NCI-H1694 (cell line): ENCODE results near the gene MRM2.

ENCODE experiments used
- DNase-seq: peaks from one replicate; lab custom pipeline; 2025; lab: John Stamatoyannopoulos, UW

MRM2 gene

GRCh38 chr7:2266911-2267310 lies 24.9 kb upstream of the MRM2 start:
- DNase-seq = peak; percentile 84

GRCh38 chr7:2264158-2264557 lies 22.2 kb upstream of the MRM2 start:
- DNase-seq = no peak

GRCh38 chr7:2263176-2263575 lies 21.2 kb upstream of the MRM2 start:
- DNase-seq = no peak

GRCh38 chr7:2261611-2262010 lies 19.6 kb upstream of the MRM2 start:
- DNase-seq = no peak

GRCh38 chr7:2260820-2261219 lies 18.8 kb upstream of the MRM2 start:
- DNase-seq = peak; percentile 45

DNA sequence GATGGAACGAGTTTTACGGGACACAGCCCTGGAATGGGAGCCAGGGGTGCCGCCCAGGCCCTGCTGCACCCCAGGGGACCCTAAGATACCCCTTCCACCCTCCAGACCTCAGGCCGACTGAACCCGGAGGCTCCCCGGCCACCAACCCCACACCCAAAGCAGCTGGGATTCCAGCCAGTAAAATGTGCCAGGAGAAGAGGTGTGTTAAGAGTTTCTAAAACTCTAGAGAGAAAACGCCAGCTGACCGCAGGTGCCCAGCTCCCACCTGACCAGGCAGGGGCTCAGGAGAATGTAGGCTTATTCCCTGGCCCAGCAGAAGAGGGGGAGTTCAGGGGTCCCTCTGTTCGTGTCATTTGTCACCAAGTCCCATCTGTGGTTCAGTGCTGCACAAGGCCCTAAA lies 17.5 kb upstream of the MRM2 start:
- no peak for DNase-seq

DNA sequence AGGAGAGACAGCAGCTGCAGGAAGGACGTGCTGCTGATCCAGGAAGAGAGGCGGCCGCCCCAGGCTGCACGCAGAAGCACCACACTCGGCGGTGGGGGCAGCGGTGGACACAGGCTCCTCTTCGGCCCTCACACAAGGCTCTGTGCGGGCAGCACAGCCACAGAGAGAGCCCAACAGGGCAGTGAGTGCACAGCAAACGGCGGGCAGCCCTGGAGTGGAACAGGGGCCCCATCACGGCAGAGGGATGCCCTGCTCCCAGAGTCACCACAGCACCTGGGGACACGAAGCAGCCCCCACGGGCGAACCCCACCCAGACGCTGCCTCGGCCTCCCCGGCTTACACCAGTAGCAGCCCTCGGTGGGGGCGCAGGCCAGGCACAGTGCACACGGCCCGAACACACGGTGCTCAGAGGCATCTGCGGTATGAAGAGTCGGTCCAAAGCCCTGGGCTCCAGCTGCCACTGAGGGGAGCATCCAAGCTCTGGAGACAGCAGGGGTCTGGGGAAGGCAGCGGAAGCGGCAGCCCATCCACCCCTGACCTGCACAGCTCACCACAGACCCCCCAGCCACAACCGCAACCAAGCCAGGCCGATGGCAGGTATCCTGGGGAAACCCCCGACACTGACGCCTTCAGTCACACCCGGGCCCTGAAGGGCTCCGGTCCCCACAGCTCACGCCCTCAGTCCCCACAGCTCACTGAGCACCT lies 16.8 kb upstream of the MRM2 start:
- no peak for DNase-seq

- DNase-seq = no peak
Observed at GRCh38 chr7:2257651-2258050, 15.6 kb upstream of the MRM2 start.

- DNase-seq = no peak
Observed at GRCh38 chr7:2257046-2257551, 15.1 kb upstream of the MRM2 start.

DNA sequence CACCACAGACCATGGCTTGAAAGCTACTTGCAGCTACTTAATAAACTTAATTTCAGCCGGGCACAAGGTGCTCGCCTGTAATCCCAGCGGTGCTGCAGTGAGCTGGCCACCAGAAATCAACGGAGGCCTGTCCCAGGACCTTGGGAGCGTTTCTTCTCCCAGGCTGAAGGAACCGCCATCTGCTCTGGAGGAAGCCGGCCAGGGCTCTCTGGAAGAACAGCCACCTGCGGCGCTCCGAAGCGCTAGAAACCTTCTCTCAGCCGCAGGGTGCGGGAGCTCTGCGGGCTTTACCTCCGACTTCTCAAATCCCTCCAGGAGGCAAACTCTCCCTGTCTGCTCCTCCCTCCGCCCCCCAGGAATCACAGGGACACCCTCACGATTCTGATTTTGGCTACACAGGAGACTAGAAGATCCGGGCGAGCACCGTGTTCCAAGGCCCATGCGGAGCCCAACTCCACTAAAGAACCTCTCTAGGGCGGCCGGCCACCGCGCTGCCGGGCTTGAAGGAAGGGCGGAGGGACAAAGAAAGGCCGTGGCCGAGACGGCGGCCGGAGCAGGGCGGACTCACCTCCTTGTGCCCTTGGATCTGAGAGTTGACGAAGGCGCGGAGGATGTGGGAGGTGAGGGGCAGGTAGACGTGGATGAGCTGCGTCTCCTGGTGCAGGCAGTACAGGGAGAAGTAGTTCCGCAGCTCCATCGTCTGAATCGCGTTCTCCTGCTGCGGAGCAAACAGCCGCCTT lies 14.5 kb upstream of the MRM2 start:
- DNase-seq = no peak

DNA sequence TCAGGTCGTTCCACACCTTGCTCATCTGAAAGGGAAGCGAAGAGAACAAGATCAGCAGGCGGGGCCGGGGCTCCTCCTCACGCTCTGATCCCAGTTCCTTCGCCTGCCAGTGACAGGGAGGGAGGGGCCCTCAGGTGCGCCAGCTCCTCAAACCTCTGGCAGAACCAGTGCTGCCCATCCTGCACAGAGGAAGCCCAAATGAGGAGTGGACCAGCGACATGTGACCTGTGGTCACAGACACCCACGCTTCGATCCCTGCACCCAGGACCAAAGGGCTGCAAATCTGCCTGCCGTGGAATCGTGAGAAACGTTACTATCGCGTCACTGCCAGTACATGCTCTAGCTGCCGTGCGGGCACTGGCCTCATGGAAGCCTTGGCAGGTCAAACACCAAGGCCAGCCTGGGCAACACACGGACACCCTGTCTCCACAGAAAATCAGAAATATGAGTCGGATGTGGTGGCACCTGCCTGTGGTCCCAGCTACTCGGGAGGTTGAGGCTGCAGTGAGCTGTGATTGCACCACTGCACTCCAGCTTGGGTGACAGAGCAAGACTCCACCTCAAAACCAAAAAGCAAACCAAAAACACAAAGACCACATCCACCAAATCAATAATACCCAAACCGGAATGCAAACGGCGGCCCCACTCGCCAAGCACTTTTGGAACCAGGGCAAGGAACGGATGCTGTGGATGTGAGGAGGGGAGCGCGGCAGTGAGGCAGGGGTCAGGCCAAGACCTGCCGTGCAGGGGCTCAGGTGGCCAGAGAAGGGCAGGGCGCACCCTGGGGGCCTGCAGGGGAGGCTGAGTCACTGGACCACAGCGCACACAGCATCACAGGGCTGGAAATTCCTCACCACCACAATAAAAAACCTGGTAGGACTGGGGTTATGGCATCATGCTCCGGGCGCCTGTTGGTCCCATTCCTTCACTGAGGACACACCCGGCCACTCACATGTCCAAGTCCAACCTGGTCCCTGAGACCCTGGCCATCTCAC lies 13.4 kb upstream of the MRM2 start:
- no peak for DNase-seq

DNA sequence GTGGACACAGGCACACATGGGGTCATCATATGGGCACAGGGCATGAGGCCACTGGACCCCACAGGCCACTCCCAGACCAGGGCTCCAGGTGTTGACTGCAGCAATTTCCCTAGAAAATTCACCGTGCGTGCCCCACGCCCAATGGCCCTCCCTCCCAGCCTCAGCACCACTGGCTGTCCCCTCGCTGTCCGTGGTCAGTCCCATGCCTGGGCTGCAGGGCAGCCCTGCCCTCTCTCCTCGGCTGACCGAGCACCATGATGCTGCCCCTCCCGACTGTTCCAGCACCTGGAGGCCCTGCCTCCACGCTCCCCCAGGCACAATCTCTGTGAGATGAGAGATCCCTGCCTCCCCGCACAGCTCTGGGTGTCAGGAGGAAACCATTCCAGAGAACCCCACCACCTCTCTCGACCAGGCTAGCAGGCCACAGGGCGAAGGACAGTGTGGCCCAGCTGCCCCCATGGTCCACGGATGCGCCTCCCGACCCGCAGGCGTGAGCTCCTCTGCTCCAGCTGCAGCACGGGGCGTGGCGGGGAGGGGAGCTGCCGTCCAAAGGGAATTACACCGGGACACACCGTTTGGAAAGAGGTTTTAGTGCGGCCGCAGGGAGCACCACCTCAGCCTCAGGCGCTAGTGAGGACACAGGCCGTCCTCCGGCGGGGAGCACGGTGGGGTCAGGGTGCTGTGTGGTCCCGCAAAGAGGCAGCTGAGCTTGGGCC lies 12.6 kb upstream of the MRM2 start:
- no peak for DNase-seq

DNA sequence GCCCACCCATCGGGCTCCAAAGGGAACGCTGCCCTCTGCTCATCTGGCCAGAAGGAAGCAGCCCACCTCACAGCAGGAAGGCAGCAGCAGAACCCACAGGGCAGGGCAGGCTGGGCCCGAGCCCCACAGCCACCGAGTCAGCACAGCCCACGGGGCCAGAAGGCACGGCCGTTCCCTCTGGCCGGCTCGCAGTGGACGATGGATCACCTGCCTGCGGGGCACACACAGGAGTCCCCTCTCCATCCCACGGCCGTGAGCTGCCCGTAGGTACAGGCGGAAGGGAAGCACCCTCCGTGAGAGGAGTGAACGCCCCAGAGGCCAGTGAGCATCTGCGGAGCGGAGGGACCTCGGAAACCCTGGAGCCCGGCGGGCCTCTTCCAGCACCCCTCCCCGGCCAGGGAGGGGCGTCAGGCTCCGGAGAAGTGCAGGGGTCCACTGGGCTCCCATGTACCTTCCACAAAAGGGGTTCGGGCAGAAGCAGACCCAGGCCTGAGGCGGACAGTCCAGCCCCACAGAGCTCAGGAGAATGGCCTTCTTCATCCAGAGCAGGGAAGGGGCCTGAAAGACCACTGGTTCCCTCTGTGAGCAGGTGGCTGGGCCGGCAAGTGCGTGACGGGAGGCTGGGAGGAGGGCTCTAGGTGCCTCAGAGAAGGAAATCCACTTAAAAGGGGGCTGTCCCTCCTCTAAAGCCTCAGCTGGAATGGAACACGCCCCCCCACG lies 11.7 kb upstream of the MRM2 start:
- no peak for DNase-seq

- DNase-seq = no peak
Observed at GRCh38 chr7:2253021-2253420, 11.0 kb upstream of the MRM2 start.

DNA sequence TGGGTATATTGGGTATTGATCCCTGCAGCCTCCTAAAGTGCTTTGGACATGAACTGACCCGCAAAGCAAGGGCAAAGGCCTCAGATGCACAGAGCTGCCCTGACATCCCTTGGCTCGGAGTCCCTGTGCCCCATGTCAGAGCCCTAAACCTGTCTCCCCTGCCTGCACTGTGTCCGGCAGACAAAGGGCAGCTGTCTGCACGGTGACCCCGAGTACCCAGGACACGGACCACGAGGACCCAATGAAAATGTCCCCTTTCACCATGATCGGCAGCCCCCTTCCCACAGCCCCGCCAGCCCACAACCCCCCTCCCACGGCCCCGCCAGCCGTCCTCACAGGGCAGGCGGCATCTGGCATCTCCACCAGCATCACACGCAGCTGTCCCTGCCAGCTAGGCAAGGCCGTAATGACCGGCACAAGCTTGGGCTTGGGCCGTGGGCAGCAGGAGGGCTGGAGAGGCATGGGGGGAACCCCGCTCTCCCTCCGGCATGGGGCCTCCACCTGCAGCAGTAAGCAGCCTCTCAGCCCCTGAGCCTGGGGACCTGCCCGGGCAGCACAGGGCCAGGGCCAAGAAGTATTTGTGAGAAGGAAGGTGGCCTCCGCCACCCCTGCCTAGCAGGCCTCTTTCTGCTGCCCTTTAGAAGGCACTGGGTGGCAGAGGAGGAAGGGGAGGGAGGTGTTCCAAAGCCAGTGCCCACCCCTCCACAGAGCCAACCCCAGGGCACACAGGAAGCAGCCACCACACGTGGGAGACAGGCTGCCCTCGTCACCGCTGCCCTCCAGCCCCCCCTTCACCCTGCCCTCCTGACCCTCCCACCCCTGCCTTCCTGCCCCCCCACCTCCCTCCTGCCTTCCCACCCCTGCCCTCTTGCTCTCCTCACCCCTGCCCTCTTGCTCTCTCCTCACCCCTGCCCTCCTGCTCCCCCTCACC lies 10.1 kb upstream of the MRM2 start:
- DNase-seq = no peak

DNA sequence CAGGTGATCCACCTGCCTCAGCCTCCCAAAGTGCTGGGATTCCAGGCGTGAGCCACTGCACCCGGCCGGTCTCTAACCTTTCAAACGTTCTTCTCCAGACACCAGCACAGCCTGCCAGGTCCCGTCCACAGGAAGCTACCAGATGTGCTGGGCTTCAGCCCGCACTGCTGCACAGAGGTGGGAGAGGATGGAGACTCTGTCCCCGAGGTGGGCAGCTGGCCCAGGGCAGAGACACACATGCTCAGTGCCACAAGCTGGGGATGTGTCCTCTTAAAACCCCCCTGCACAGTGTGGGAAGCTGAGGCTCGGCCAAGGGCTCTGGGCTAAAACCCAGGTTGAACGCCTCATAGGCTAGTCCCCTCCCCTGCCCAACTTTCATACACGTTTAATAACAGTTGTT lies 9.4 kb upstream of the MRM2 start:
- DNase-seq = no peak

DNA sequence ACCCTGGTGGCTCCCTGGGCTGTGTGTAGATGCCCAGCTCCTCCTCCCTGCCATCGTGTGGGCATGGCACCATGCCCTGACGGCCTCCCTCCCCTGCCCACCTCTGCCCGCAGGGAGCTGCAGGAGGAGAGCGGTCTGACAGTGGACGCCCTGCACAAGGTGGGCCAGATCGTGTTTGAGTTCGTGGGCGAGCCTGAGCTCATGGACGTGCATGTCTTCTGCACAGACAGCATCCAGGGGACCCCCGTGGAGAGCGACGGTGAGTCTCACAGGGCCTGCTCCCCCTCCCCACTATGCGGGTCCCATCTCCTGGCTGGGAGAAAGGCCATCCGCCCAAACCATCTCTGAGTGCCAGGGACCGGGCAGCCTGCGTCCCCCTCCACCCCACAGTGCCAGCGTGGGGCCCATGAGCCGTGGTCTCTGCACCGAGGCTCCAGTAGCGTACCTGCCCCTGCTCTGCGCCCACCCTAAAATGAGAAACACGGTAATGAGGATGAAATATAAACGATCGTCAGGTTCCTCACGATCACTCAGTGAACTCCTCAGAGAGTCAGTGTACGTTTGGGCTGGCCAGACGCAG lies 7.8 kb upstream of the MRM2 start:
- no peak for DNase-seq

DNA sequence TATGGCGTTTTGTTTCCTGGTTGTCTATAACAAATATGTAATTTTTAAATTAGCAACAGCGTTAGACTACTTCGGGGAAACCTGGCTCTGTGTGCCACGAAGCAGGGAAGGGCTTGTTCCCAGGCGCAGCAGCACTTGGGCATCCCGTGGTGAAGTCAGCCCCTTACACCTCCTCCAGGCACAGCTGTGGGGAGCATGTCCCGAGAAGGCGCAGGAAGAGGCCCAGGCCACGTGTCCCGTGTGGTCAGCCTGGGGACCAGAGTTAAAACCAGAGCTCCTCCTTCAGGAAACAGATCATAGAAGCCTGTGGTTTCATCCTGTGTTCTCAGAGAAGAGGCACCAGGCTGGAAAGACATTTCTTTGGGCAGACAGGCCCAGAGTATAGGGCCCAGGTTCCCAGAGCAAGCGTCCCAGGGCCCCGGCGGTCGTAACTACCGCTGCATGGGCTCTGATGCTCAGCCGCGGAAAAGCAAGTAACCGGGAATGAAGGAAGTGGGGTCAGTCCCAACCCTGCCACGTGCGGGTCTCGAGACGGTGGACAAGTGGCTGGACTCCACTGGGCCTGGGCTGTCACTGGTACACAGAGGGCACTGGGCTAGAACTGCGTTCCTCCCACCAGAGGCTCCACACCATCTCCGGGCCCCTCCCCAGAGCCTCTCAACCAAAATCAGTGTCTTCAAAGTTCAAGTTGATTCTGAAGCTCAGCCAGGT lies 7.1 kb upstream of the MRM2 start:
- DNase-seq = no peak
